GM12875 (cell line): ENCODE measurements around the gene TSEN2.

ENCODE experiments used
- H3K4me3 ChIP-seq: one replicate; pipeline ENCODE4 v1.5.1; 2011; ENCODE audit warnings: low read depth, low read length, control low read depth
- CTCF ChIP-seq: IDR thresholded peaks from 2 replicates; pipeline ENCODE4 v1.5.1; 2011; ENCODE audit warnings: low read depth, mild to moderate bottlenecking, control low read depth, inconsistent platforms, low read length, moderate library complexity, borderline replicate concordance; ENCODE audit not compliant: insufficient read depth

Gene TSEN2

DNA sequence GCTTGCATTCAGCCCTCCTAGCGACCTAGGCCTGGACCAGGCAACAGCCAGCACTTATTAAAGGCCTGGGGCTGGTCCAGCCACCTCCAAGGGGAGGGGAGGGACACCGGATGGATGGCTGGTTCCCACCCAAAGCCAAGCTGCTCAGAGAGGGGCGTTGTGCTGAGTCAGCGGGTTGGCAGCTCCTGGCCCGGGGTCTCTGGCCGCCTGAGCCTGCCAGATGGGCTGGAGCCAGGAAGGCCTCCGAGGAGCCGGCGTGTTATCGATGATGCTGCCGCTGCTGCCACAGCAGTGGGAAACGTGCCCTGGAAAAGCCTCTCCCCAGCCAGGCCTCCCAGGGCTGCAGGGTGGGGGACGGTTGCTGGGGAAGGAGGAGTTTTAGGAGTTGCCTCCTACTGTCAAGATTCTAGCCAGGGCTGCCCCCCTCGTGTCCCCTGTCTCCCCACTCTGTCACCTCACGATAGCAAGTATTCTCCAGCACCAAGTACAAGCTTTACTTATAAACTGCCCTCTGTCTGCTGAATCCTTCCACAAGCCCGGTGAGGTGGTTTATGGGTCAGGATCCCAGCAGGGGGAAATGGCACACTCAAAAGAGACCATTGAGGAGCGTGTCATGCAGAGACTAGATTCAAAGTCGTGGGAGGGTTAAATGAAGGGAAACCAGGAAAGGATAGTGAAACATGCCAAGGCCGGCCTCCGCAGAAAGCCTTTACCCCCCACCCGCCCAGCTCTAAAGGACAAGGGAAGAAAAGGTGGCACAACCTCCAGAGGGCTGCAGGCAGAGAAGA, 43.2 kb upstream of the TSEN2 start:
- H3K4me3 ChIP-seq: no peak overlapping the region
- no peak for TF ChIP-seq CTCF

- H3K4me3 ChIP-seq: no peak overlapping the region
- no peak for TF ChIP-seq CTCF
These were observed 41.4 kb upstream of the TSEN2 start for GRCh38 chr3:12442654-12443501.

GRCh38 chr3:12443781-12444522, 40.3 kb upstream of the TSEN2 start:
- no peak for TF ChIP-seq CTCF
- H3K4me3 ChIP-seq: no peak overlapping the region

DNA sequence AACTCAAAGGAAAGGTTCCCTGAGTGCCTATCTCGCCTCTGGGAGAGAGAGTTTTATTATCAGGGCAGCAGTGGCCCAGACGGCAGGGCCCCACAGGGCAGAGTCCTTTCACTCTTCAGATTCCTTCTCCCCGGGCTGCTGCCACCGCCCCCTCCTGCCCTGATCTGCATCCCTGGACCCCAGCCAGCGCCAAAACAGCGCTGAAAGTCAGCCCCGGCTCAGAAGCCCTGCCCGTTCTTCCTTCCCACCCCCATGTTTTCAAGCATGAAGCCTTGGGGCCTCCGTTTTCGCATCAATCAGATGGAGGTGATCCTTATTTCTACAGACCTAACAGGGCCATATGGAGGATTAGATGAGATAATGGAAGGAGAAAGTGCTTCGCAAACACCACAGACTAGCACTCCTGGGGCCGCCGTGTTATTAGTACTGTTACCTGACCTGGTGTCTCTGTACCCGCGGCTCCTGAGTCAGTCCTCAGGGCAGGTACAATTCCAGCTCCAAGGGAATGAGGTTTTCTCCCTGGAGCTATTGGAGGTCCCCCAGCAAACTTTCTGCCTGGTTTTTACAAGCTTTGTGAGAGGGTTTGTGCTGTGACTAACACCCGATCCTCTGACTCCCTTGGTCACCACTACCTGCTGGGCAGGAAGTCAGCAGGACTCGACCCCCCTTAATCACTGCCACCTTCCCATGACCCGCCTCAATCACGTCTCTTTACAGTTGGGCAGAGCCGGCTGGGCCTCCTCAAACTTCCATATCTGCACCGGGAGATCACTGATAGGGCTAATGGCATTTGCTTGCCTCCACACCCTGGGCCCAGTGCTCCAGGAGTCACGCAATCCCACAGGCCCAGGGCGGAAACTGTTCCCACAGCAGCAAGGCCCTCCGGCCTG, 39.5 kb upstream of the TSEN2 start:
- TF ChIP-seq CTCF: no peak
- no peak overlapping the region for H3K4me3 ChIP-seq

GRCh38 chr3:12445523-12446240, 38.6 kb upstream of the TSEN2 start:
- H3K4me3 ChIP-seq: no peak overlapping the region
- TF ChIP-seq CTCF: no peak

DNA sequence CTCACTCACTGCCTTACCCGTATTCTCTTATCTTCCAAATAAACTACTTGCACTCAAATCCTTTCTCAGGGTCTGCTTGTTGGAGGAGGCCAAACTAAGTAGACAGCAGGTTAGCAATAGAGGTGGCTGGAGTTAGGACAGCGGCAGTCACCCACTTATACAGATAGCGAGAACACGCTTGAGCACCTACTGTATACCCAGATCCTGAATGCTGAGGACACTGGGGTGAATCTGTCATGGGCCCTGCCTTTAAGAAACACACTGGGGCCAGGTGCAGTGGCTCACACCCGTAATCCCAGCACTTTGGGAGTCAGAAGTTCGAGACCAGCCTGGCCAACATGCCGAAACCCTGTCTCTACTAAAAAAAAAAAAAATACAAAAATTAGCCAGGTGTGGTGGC, 38.0 kb upstream of the TSEN2 start:
- TF ChIP-seq CTCF: no peak
- H3K4me3 ChIP-seq: no peak overlapping the region
